Fibroblast of lung (primary cell): Measurements from ENCODE around the gene MAN1A1.

ENCODE experiments used
- EZH2 ChIP-seq: IDR thresholded peaks from 2 replicates; pipeline ENCODE4 v1.5.1; 2012; ENCODE audit warnings: low read length, control low read depth, mild to moderate bottlenecking; ENCODE audit errors: missing control alignments
- TF ChIP-seq, protein P1 (sequence below), 2 donors: IDR thresholded peaks in 1 of 2; conservative IDR thresholded peaks in 1 of 2; 1 replicate in 1 of 2; 2 replicates in 1 of 2; pipeline ENCODE4 v1.5.1; 2011 to 2012; ENCODE audit warnings: low read length in 2 of 2, control low read depth in 1 of 2, inconsistent platforms in 1 of 2, low read depth in 1 of 2, mild to moderate bottlenecking in 1 of 2

DNA sequence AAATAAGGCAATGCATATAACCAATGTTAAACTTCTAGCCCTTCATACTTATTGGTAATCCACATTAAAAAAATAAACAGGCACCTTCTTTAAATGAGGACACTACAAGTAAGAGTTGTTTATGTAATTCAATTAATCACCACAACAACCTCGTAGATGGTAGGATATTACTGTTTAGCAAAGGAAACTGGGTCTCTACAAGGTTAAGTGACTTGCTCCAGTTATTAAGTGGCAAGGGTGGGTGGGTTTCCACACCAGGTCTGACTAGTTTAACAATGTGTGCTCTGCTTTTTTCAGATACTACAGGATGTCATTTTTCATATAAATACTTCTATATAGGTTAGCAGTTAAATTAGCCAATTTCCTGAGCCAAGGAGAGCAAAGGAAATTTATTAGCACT lies 129.1 kb downstream of the MAN1A1 start:
- TF ChIP-seq, protein P1, sequence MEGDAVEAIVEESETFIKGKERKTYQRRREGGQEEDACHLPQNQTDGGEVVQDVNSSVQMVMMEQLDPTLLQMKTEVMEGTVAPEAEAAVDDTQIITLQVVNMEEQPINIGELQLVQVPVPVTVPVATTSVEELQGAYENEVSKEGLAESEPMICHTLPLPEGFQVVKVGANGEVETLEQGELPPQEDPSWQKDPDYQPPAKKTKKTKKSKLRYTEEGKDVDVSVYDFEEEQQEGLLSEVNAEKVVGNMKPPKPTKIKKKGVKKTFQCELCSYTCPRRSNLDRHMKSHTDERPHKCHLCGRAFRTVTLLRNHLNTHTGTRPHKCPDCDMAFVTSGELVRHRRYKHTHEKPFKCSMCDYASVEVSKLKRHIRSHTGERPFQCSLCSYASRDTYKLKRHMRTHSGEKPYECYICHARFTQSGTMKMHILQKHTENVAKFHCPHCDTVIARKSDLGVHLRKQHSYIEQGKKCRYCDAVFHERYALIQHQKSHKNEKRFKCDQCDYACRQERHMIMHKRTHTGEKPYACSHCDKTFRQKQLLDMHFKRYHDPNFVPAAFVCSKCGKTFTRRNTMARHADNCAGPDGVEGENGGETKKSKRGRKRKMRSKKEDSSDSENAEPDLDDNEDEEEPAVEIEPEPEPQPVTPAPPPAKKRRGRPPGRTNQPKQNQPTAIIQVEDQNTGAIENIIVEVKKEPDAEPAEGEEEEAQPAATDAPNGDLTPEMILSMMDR (conservative IDR thresholded peaks at IDR 0.05 in 1 of 2, IDR thresholded peaks at IDR 0.05 in 1 of 2; ENCODE audit: low read depth in 1 of 2, low read length in 2 of 2), result no peak
- TF ChIP-seq EZH2, result no peak
